Measurements from ENCODE around the gene TMPRSS13.
"Not testable (repeated sequence)": the region's sequence is repeated elsewhere in the genome, so short reads cannot be mapped to it uniquely, and the experiment has no call there.

The TMPRSS13 gene

GRCh38 chr11:117929142-117929915 is at the start of gene TMPRSS13:
TMPRSS13 (minus strand) TSS chr11:117929402; CDS start chr11:117929307, 95 bp downstream.
- no peak for DNase-seq

- DNase-seq, result no peak
These were observed 49.8 kb upstream of the TMPRSS13 start for GRCh38 chr11:117978991-117979390.

- not testable (repeated sequence) for DNase-seq
These were observed 49.2 kb upstream of the TMPRSS13 start for GRCh38 chr11:117978291-117978910.

- DNase-seq, result not testable (repeated sequence)
These were observed 48.5 kb upstream of the TMPRSS13 start for GRCh38 chr11:117977612-117978264.

- no peak for DNase-seq
These were observed 47.8 kb upstream of the TMPRSS13 start for GRCh38 chr11:117977029-117977428.

- DNase-seq, result no peak
These were observed 47.2 kb upstream of the TMPRSS13 start for GRCh38 chr11:117976445-117976844.

- no peak for DNase-seq
These were observed 44.3 kb upstream of the TMPRSS13 start for GRCh38 chr11:117973503-117973860.

- no peak for DNase-seq
These were observed 43.7 kb upstream of the TMPRSS13 start for GRCh38 chr11:117972629-117973502.

GRCh38 chr11:117972044-117972443 is 42.8 kb upstream of the TMPRSS13 start:
- DNase-seq, result no peak

GRCh38 chr11:117970400-117971024 is 41.3 kb upstream of the TMPRSS13 start:
- no peak for DNase-seq

GRCh38 chr11:117969160-117969991 is 40.2 kb upstream of the TMPRSS13 start:
- no peak for DNase-seq

- DNase-seq, result no peak
These were observed 37.7 kb upstream of the TMPRSS13 start for GRCh38 chr11:117966908-117967307.

- no peak for DNase-seq
These were observed 33.6 kb upstream of the TMPRSS13 start for GRCh38 chr11:117962826-117963225.

GRCh38 chr11:117961896-117962295 is 32.7 kb upstream of the TMPRSS13 start:
- DNase-seq, result no peak

- DNase-seq, result no peak
These were observed 31.2 kb upstream of the TMPRSS13 start for GRCh38 chr11:117960406-117960805.

GRCh38 chr11:117959438-117960149 is 30.4 kb upstream of the TMPRSS13 start:
- no peak for DNase-seq

GRCh38 chr11:117958949-117959348 is 29.7 kb upstream of the TMPRSS13 start:
- DNase-seq, result no peak

GRCh38 chr11:117953024-117953671 is 23.9 kb upstream of the TMPRSS13 start:
- DNase-seq, result no peak

GRCh38 chr11:117950993-117951961 is 22.1 kb upstream of the TMPRSS13 start:
- DNase-seq, result no peak

Data from right forelimb (tissue), 1 donor.